ENCODE results near the gene CD180.

The CD180 gene

DNA sequence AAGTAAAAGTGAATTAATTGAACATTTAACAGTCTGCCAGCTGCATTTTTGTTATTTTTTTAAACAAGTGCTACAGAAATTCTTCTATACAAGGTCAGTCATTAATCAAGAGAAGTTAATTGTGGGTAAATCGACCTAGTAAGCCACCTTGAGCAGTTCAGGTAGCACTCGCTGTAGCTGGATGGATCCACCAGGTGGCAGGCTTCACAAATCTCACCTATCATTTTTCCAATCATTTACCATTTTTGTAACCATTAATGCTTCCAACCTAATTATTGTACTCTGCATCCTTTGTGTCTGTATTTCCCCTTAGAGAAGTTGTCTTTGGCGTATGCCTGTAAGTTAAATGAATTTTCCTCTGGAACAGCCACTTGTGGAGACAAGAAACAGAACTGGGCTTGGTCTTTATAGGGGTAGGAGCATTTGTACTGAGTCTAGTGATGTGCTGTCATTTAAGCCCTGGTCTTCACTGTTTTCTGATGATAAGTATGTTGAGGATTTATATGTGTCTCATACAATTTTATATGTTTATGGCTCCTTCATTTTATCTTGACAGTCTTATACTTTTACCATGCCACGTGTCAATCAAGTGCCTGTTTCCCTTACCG is 39.5 kb downstream of the CD180 start:
- no peak for DNase-seq

DNA sequence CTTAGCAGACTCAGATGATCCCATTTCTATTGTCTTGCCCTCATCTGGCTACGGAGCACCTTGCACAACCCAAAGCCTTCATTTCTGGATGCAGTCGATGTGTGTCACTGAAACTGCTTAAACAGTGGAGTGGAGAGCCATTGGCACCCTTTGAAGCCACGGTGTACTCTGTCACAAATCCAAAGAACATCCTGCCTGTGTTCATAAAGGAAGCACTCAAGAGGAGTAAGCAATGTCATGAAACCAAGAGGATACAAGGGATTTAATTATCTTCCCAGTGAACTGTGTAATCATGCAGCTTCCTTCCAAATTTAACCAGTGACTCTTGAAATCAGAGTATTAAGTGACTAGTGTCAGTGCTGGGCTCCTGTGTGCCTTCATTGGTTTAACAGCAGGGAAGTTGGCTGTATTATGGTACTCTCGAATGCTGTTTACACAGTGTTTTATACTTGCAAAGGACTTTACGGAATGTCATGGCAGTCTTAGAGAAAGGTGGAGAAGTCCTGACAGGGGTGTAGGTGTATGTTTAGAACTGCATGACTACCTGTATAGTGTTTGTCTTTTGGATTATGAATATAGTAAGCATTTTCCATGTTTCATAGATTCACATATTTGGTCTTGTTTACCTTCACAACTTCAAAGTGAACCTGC is 41.9 kb downstream of the CD180 start:
- no peak for DNase-seq

DNA sequence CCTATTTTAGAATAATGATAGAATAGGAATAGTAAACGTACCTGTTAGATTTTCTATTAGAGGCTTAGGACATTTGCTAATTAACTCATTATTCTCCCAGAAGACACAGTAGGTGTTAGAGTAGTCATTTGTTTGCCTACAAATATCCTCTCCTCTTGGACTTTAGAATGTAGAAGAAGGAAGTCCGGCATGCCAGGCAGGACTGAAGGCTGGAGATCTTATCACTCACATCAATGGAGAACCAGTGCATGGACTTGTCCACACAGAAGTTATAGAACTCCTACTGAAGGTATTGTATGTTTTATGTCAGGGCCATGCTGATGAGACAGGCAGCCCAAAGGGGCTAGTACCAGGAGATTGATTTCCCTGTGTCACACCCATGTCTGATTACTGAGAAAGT is 43.3 kb downstream of the CD180 start:
- DNase-seq: no peak

DNA sequence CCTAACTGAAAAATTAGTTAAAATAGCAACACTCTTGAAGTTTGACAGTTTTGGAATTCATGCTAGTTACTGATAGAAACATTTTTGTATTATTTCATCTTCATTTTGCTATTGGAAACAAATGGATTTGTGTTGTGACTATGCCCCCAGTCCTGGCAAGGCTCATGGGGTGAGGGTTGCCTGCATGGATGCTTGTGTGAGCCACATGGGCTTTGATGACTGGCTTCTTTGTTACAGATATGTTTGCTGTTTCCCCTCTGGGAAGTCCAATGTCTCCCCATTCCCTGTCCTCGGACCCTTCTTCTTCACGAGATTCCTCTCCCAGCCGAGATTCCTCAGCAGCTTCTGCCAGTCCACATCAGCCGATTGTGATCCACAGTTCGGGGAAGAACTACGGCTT is 44.2 kb downstream of the CD180 start:
- no peak for DNase-seq

DNA sequence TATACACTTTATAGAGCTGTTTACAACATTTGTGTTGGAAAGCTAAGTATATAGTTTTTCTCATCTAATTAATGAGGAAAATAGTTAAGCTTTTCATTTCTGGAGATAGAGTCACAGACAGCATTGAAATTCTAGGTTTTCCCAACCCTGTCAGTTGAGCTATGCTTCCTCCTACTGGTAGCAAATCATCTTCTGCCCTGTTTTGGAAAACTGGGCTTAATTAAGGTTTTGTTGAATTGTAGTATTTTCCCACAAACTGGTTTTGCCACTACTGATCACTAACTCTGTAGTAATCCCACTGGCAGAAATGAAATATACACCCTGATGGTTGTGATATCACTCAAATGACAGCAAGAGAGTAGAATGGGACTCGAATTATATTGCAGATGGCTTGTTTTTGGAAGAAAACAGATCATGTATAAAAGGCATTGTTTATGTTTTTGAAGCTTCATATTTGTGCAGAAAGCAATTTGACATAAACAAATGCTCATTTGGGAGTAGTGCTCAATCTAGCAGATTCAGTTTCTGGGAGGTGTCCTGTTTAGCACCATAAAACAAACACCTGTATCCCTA is 46.6 kb downstream of the CD180 start:
- DNase-seq: no peak

DNA sequence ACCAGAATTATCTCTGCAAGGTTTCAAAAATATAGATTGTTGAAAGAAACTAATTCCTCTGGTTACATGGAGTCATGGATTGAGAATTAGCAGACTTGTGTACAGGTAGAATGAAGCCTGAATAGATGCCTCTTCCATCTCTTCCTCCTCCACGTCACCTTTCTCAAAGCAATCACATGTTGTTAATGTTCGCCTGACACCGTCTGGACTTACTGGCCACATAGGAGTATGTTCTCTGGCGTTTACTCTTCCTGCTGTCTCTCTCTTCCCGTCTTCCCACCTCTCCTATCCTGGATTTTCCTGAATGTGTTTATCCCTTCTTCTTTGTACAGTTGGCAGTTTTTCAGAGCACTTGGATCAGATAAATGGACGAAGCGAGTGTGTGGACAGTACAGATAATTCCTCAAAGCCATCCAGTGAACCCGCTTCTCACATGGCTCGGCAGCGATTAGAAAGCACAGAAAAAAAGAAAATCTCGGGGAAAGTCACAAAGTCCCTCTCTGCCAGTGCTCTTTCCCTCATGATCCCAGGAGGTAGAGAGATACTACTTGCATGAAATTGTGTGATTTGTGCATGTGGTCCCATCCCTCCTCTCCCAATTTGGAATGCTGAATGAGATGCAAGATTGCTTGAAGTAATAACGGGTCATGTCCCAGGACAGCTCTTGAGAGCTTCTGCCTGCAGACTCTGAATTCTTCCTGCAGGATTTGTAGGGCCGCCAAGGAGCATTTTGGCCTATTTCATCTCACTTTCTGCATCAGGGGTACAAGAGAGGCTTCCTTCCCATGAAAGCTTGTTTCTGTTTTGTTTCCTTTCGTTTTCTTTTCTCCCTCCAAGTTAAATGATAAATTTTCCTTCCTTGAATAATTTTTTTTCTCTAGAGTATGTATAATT is 47.3 kb downstream of the CD180 start:
- DNase-seq: no peak

DNA sequence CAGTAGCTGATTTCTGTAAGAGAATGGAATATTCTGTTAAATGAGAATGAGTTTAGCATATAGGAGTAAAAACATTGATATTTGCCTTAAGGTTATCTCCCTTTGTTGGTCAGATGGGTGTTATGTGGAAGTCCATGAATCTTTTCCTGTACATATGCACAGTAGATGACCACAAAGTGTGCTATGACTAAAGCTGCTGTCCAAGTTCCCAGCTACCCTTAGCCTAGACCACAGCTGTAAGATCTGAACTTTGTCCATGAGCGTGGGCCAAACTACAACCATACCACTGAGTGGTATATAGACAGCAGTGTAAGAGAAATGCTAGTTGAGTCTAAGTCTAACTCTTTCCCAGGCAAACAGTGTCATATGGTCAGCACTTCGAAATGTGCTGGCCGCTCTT is 48.8 kb downstream of the CD180 start:
- no peak for DNase-seq

DNA sequence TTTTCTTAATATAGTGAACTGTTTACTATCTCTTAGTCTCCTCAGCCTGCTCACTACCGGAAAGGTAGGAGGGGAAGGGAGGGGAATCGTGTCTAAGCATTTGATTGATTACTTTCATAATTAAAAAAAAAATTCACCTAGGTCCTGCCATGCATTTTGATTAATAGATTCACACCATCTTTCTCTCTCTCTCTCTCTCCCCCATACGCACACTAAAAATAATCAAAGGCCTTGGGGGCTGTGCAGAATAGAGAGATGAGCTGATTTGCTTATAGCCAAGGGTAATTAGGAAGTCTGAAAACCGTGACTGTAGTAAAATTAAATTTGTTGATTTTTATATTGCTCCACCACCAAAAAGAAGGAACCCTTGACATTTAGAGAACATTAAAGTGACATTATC is 49.6 kb downstream of the CD180 start:
- no peak for DNase-seq

DNA sequence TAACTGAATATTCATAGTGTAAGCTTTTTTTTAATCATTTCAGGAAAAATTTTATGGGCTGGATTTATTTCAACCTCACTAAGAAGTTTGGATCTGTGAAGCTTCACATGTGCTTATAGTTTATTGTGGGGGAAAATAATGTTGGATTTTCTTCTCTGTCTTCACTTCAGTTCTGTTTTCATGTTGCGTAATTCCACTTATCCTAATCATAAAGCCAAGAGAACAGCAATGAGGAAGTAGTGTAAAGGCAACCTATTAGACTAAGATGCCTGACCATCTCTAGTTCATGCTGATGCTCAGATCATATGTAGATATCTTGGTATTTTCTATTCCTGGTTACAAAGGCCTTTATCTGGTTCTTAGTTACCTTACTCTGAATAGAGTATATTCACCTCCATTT is 50.0 kb downstream of the CD180 start:
- DNase-seq: no peak

DNA sequence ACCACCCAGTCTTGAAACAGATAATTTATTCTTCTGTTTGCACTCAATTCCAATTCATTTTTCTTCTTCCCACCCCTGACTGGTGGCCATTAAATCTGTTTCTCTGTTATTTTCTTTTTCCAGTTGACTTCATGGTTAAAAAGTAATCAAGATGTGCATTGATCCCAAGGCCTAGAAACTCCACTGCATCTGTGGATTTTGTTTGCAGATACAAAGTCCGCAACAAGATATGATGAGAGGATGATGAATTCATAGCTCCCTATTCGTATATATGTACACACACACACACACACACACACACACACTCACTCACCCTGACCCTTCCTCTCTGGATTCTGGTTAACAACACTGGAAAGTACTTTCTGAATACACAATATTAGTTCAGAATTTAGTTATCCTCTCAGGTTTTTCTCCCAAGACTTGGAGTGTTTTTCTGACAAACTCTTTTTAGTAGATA is 52.4 kb downstream of the CD180 start:
- DNase-seq: no peak

DNA sequence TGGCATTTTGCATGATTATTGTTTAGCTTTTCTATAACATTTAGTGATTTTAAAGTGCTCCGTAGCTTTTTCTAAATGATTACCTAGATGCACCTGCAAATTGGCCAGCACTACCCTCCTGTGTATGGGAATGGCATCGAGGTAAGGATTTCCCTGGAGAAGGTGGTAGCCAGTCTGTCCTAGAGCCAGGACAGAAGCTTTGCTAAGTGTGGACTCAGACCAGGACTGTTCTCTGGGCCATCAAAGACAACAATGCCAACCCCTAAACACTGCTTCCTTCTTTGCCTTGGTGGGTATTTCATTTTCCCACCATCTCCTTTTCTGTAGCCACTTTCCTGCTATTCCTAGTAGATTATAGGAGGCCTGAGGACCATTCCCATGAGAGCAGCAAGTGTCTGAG is 53.0 kb downstream of the CD180 start:
- DNase-seq: no peak

DNA sequence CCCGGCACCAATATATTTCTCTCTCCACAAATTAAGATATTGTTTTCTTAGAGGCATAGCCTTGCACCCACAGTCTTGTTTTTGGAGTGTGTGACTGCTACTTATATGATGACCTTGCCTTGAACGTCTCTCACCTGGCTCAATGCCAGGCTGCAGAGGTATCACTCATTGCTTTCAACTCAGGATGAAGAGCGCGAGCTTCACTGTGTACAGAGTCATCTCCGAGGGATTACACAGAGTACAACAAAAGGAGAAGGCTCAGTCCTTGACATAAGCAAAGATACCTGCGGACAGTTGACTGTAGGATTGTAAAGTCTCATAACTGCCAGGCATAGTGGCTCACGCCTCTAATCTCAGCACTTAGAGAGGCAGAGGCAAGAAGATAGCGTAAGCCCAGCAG is 53.8 kb downstream of the CD180 start:
- DNase-seq: no peak

DNA sequence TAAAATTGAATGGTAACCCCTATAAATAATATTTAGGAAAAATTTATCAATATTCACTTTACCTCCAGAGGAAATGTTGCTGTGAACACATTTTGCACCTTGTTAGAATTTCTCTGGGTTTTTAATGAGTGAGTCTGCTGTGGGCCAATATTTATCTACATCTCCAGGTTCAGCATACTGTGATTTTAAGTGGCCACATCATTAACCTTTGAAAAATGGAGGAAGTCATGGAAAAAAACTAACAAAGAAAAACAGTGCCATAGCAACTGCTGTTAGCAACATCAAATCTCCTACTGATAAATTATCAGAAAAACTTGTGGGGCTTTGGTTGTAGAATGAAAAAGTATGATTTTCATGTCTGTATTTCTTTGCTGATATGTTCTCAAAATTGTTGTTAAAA is 55.0 kb downstream of the CD180 start:
- DNase-seq: no peak

DNA sequence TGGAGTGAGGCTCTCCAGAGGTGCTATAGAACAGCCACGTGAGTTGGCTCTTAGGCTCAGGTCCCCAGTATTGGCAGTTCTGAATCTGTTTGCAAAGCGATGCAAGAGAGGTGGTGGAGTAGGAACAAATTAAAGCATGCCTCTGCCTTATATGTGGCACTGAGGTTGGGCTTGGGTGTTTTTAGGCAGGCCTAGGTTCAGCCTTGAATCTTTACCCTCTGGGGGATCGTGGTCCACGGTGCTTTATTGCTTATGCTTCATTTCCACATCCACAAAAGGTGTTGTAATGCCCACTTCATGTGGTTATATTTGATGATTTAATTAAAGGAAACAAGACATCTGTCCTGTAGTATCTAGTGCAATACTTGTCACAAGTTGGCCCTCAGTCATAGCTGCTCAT is 56.2 kb downstream of the CD180 start:
- DNase-seq: no peak

DNA sequence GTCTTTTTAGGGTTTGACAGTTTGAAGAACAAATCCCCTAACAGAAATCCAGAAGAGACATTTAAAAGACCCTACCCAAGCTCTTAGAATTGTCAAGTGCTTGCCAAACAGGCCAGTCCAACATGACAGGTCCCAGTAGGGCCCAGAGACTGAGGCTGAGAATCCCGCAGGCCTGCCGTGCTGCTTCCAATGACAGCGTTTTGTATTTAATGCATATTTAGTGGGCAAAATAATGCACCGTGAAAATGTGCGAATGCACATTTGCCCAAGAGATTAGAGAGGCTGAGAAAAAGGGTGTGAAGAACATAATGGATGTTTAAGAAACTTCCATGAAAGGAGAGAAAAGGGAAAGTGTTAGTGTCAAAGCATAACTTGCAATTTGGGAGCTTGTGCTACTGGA is 57.6 kb downstream of the CD180 start:
- no peak for DNase-seq

DNA sequence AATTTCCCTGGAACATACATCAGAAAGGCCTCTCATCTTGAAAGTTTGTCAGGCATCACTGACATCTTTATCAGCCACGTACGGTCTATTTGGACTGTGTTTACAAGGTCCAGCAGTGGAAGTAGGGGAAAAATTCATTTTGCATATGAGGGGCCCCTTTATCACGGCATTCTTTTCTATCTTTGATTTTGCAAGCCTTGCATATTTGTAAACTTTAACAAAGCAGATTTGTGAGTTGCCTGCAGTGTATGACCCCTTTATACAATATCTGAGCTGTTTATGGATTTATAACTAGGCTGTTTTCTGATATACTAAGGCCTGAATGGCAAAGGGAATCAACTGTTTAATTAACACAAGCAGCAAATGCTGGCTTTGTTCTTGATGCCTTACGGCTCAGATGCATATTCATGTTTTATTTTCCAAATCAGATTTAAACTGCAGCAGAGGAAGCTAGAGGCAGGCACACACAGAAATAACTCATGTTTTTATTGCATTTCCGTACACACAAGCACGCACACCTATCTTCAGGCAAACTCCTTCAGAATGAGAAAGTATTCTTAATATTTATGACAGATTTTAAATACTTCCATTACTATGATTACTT is 61.1 kb downstream of the CD180 start:
- no peak for DNase-seq

DNA sequence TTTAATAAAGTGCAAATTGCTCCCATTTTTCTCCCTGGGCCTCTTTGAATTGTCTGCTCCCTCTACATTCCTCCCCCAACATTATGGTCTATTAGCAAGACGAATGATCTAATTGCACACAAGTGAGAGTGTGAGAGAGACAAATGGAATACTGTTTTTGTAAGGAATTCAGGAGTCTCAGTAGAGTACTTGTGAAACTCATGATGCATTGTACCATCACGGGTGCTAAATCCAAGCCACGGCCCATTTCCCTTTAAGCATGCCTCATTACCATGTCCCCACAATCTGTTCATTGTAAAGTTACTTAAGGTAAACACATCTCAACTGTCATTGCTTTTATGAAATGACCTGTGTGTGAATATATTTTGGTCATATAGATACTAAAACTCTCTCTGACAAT is 62.8 kb downstream of the CD180 start:
- DNase-seq: no peak

DNA sequence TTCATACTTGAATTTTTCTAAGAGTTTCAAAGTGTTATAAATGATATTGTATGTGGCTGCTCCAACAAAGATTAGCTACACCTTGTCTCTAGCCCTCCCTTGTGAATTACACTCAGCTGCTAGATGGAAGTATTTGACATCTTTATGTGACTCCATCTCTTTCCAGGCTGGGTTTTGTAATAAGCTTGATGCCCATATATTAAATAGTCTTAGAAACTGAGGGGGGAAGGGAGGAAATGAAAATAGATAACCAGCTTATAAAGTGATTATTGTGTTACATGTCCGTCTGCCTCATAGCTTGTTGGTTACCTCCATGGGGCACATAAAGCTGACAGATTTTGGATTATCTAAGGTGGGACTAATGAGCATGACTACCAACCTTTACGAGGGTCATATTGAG is 63.4 kb downstream of the CD180 start:
- DNase-seq: no peak

DNA sequence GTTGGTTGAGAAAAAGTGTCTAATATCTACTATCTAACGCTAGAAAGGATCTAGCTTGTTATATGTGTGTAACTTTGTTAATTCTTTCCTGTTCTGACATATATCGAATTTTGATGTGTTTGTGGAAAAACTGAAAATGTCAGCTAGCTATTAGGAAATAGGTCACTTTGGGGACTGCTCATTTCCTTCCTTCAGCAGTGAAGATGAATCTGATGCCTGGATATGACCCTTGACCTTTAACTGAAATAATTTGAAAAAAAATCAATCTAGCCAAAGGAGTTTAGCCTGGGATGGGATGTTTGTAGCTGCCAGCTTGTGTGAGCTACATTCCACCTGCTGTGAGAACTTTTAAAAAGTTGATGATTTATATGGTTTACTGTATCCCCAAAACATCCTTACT is 66.8 kb downstream of the CD180 start:
- DNase-seq: no peak
